H4 (cell line): ENCODE measurements around the gene CYREN. TPM values are rescaled to one million over a fixed set of nuclear protein-coding genes. Genes with fewer than 3 reads are reported as not detected.
"Not testable (repeated sequence)": the region's sequence is repeated elsewhere in the genome, so short reads cannot be mapped to it uniquely, and the experiment has no call there.

Experiments
- DNase-seq: peaks from one replicate; pipeline ENCODE4 v3.0.0-alpha.2; 2015; ENCODE audit warnings: low spot score
- total RNA-seq: library from RNA; depleted of rRNA; stranded (reverse); fragments of >200 nt; shearing (Covaris generic); gene quantifications from 2 replicates; pipeline ENCODE4 v1.2.3, GENCODE V29; 2014

The CYREN gene
- total RNA-seq, 1 experiment from 2014 or later: 69.1 TPM

- no peak for DNase-seq
Observed at GRCh38 chr7:135159359-135160085, 11.0 kb downstream of the CYREN start.

GRCh38 chr7:135158874-135159273 lies 11.6 kb downstream of the CYREN start:
- DNase-seq: no peak

- no peak for DNase-seq
Observed at GRCh38 chr7:135158141-135158655, 12.3 kb downstream of the CYREN start.

GRCh38 chr7:135156290-135156689 lies 14.2 kb downstream of the CYREN start:
- DNase-seq: no peak

- no peak for DNase-seq
Observed at GRCh38 chr7:135154734-135155133, 15.8 kb downstream of the CYREN start.

- no peak for DNase-seq
Observed at GRCh38 chr7:135152442-135152841, 18.1 kb downstream of the CYREN start.

GRCh38 chr7:135151533-135151932 lies 19.0 kb downstream of the CYREN start:
- DNase-seq: no peak

- DNase-seq: no peak
Observed at GRCh38 chr7:135151132-135151531, 19.4 kb downstream of the CYREN start.

GRCh38 chr7:135150072-135150782 lies 20.3 kb downstream of the CYREN start:
- DNase-seq: no peak

- DNase-seq: peak; percentile 96
Observed at GRCh38 chr7:135147899-135148721, 22.4 kb downstream of the CYREN start, which contains the start of gene TMEM140. Gene TMEM140, plus strand, starts transcription at chr7:135148072. Its CDS starts 16,370 bp downstream, at chr7:135164442.

GRCh38 chr7:135147341-135147898 lies 23.1 kb downstream of the CYREN start:
- peak; percentile 87 for DNase-seq

- no peak for DNase-seq
Observed at GRCh38 chr7:135143885-135144668, 26.4 kb downstream of the CYREN start.

GRCh38 chr7:135129579-135129978 lies 40.9 kb downstream of the CYREN start:
- DNase-seq: no peak

- DNase-seq: no peak
Observed at GRCh38 chr7:135128931-135129330, 41.6 kb downstream of the CYREN start.

GRCh38 chr7:135124631-135125030 lies 45.9 kb downstream of the CYREN start:
- DNase-seq: not testable (repeated sequence)

GRCh38 chr7:135121868-135122267 lies 48.6 kb downstream of the CYREN start:
- DNase-seq: no peak

GRCh38 chr7:135117096-135117495 lies 53.4 kb downstream of the CYREN start:
- DNase-seq: no peak
